ENCODE results near the gene MARCHF4. TPM values are rescaled to one million over a fixed set of nuclear protein-coding genes. Genes with fewer than 3 reads are reported as not detected.

MARCHF4 gene
- total RNA-seq, 2 donors from 2014 or later, result 0.44 to 0.58 TPM

- Histone ChIP-seq H3K9ac (ENCODE audit: low read depth in 2 of 2, low read length in 2 of 2) (no peak overlapping the region), H3K27ac (no peak overlapping the region), H3K36me3 (no peaks in the 10 kb centered on the region), H3K4me3 (no peak overlapping the region), H3K9me3 (no peaks in the 10 kb centered on the region), H3K4me1 (no peaks in the 10 kb centered on the region), H3K27me3 (no peaks in the 10 kb centered on the region)
- no peak for DNase-seq
- intact Hi-C loops (cut with DNase I), result no loop called here
- TF ChIP-seq CTCF (IDR thresholded peaks at IDR 0.05), result no peak
Measured at GRCh38 chr2:216348756-216349308, 23.5 kb downstream of the MARCHF4 start.

GRCh38 chr2:216346781-216347180 is 25.5 kb downstream of the MARCHF4 start:
- no peak overlapping the region for H3K27ac ChIP-seq
- no peak for DNase-seq
- intact Hi-C loops (cut with DNase I), result no loop called here
- TF ChIP-seq CTCF (IDR thresholded peaks at IDR 0.05), result no peak
- H3K4me1 ChIP-seq, result no peaks in the 10 kb centered on the region
- H3K9me3 ChIP-seq, result no peaks in the 10 kb centered on the region
- H3K4me3 ChIP-seq, result no peak overlapping the region
- H3K27me3 ChIP-seq, result no peaks in the 10 kb centered on the region
- H3K9ac ChIP-seq (ENCODE audit: low read depth in 2 of 2, low read length in 2 of 2), result no peak overlapping the region
- no peaks in the 10 kb centered on the region for H3K36me3 ChIP-seq

DNA sequence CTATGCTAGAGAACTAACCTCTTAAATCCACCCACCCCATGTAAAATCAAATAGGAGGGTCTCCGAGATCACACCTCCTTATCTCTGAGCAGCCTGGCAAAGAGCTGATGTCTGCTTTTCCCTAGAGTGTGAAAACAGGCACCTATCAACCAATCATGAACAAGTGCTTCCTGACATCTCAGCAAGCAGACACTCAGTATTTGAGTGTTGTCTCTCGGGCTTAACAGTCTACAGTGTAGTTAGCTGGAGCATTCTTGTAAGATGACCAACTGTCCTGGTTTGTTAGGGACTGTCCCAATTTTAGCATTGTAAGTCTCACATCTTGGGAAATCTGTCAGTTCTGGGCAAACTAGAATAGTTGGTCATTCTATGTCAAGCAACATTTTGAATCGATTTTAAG is 26.4 kb downstream of the MARCHF4 start:
- Histone ChIP-seq H3K4me3 (no peak overlapping the region), H3K9ac (ENCODE audit: low read depth in 2 of 2, low read length in 2 of 2) (no peak overlapping the region), H3K36me3 (no peaks in the 10 kb centered on the region), H3K4me1 (no peaks in the 10 kb centered on the region), H3K9me3 (no peaks in the 10 kb centered on the region), H3K27me3 (no peaks in the 10 kb centered on the region), H3K27ac (no peak overlapping the region)
- intact Hi-C loops (cut with DNase I), result no loop called here
- TF ChIP-seq CTCF (IDR thresholded peaks at IDR 0.05), result no peak
- DNase-seq, result no peak

DNA sequence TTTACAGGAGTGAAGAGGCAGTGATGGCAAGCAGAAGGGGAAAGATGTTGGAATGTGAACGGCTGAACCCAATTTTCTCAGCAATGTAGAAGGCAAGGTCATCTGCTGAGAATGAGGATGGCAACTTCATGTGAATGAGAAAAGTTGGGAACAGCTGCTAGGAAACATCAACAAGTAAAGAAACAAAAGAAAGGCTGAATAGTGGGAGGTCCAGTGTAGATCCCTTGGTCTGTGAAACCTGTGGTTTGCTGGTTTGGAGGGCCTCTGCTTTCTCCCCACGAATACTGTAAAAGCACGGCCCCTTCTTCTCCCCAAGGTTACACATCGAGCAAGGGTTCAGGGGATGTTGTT is 27.4 kb downstream of the MARCHF4 start:
- H3K27me3 ChIP-seq, result no peaks in the 10 kb centered on the region
- no peaks in the 10 kb centered on the region for H3K9me3 ChIP-seq
- DNase-seq, result no peak
- no peak overlapping the region for H3K9ac ChIP-seq (ENCODE audit: low read depth in 2 of 2, low read length in 2 of 2)
- TF ChIP-seq CTCF (IDR thresholded peaks at IDR 0.05), result no peak
- H3K4me1 ChIP-seq, result no peaks in the 10 kb centered on the region
- intact Hi-C loops (cut with DNase I), result no loop called here
- H3K27ac ChIP-seq, result no peak overlapping the region
- H3K36me3 ChIP-seq, result no peaks in the 10 kb centered on the region
- H3K4me3 ChIP-seq, result no peak overlapping the region

GRCh38 chr2:216344206-216344949 is 27.9 kb downstream of the MARCHF4 start:
- TF ChIP-seq CTCF (IDR thresholded peaks at IDR 0.05), result no peak
- no peaks in the 10 kb centered on the region for H3K36me3 ChIP-seq
- no peaks in the 10 kb centered on the region for H3K27me3 ChIP-seq
- no peaks in the 10 kb centered on the region for H3K9me3 ChIP-seq
- no peak for DNase-seq
- no peak overlapping the region for H3K4me3 ChIP-seq
- H3K4me1 ChIP-seq, result no peaks in the 10 kb centered on the region
- H3K9ac ChIP-seq (ENCODE audit: low read depth in 2 of 2, low read length in 2 of 2), result no peak overlapping the region
- intact Hi-C loops (cut with DNase I), result no loop called here
- no peak overlapping the region for H3K27ac ChIP-seq

All from colonic mucosa (tissue), 4 donors.